GM18868 (cell line): ENCODE results near the gene SLC39A9.
"Not testable (repeated sequence)": the region's sequence is repeated elsewhere in the genome, so short reads cannot be mapped to it uniquely, and the experiment has no call there.

Experiments
- ATAC-seq: cut with Tn5 transposase; IDR thresholded peaks from one replicate; pipeline ENCODE4 v1.9.1; 2021; ENCODE audit warnings: mild to moderate bottlenecking, moderate library complexity; ENCODE audit not compliant: unreplicated experiment

Gene SLC39A9

GRCh38 chr14:69416087-69416486 is 17.6 kb downstream of the SLC39A9 start:
- ATAC-seq = not testable (repeated sequence)

DNA sequence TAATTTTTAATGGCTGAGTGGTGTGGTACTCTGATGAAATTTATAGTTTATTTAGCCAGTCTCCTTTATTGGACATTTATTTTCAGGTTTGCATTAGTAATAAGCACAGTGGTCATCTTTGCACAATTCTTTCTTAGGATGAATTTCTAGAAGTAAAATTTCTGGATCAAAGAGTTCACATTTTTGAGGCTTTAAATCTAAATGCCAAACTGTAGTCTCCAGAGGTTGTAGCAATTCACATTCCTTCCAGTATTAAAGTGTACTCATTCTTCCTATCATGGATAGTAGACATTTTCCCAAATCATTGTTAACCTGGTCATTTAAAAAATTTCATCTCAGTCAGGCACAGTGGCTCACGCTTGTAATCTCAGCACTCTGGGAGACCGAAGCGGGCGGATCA is 24.8 kb downstream of the SLC39A9 start:
- no peak for ATAC-seq

- ATAC-seq = no peak
These were observed 25.8 kb downstream of the SLC39A9 start for GRCh38 chr14:69424149-69424923.

DNA sequence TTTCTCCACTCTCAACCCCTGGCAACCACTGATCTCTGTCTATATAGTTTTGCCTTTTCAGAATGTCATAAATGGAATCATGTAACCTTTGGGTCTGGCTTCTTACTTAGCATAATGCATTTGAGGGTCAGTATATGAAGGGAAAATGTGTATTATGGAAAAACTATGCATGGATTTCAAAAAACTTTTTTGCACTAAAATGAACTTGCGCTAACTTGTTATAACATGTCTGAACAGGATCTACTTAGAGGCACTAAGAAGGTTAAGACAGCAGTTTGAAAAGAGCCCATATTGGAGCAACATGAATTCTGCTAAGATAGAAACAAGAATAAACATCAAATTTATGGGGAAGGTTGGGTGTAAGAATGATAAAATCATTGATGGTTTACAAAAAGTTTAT is 29.1 kb downstream of the SLC39A9 start:
- ATAC-seq = no peak

DNA sequence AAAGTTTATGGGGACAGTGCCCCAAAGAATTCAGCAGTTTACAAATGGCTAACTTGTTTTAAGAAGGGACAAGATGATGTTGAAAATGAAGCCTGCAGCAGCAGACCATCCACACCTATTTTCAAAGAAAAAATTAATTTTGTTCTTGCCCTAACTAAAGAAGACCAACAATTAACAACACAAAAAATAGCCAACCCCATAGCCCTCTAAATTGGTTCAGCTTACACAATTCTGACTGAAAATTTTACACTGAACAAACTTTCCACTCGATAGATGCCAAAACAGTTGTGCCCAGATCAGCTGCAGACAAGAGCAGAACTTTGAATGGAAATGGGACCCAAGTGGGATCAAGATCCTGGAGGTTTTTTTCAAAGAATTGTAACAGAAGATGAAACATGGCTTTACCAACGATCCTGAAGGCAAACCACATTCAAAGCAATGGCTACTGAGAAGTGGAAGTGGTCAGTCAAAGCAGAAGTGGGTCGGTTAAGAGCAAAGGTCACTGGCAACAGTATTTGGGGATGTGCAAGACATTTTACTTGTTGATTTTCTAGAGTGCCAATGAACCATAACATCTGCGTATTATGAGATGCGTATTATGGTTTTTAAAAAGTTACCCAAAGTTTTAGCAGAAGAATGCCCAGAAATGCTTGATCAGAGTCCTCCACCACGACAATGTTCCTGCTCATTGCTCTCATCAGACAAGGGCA is 30.0 kb downstream of the SLC39A9 start:
- no peak for ATAC-seq

DNA sequence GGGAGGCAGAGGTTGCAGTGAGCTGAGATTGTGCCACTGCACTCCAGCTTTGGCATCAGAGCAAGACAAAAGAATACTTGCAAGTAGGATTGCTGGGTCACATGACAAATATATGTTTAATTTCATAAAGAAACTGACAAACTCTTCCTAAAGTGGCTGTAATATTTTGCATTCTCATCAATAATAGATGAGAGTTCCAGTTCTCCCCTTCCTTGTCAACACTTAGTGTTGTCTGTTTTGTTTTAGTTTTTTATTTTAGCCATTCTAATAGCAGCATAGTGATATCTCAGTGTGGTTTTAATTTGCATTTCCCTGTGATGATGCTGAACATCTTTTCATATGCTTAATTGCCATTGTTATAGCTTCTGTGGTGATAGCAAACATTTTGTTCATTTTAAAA is 31.2 kb downstream of the SLC39A9 start:
- ATAC-seq = no peak

GRCh38 chr14:69430306-69430939 is 31.9 kb downstream of the SLC39A9 start:
- no peak for ATAC-seq

DNA sequence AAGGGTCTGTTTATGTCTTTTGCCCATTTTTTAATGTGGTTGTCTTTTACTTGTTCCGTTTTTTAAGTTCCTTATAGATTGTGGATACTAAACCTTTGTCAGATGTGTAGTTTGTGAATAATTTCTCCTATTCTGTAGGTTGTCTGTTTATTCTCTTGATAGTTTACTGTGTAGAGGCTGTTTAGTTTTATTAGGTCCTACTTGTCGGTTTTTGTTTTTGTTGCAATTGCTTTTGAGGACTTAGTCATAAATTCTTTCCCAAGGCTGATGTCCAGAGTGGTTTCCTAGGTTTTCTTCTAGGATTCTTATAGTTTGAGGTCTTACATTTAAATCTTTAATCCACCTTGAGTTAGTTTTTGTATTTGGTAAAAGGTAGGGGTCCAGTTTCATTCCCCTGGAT is 33.9 kb downstream of the SLC39A9 start:
- no peak for ATAC-seq

GRCh38 chr14:69439521-69440270 is 41.2 kb downstream of the SLC39A9 start:
- ATAC-seq = no peak

DNA sequence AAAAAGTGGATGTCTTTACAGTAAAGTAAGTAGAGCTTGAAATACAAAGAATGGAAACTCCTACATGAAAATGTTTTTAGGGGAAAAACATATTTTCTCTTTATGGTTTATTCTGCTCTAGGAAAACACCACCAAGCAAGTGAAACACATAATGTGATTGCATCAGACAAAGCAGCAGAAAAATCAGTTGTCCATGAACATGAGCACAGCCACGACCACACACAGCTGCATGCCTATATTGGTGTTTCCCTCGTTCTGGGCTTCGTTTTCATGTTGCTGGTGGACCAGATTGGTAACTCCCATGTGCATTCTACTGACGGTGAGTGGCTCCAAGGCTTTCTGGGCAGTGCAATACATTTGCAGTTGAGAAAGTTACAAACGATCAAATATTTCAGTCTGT is 43.5 kb downstream of the SLC39A9 start:
- ATAC-seq = peak; percentile 84

GRCh38 chr14:69443296-69443805 is 44.9 kb downstream of the SLC39A9 start:
- no peak for ATAC-seq

GRCh38 chr14:69449216-69449615 is 50.7 kb downstream of the SLC39A9 start:
- no peak for ATAC-seq

- ATAC-seq = no peak
These were observed 53.4 kb downstream of the SLC39A9 start for GRCh38 chr14:69451941-69452340.

DNA sequence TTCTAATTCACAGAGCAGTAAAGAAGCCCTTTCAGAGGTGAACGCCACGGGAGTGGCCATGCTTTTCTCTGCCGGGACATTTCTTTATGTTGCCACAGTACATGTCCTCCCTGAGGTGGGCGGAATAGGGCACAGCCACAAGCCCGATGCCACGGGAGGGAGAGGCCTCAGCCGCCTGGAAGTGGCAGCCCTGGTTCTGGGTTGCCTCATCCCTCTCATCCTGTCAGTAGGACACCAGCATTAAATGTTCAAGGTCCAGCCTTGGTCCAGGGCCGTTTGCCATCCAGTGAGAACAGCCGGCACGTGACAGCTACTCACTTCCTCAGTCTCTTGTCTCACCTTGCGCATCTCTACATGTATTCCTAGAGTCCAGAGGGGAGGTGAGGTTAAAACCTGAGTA is 59.9 kb downstream of the SLC39A9 start:
- ATAC-seq = no peak

- ATAC-seq = no peak
These were observed 60.6 kb downstream of the SLC39A9 start for GRCh38 chr14:69459122-69459521.

DNA sequence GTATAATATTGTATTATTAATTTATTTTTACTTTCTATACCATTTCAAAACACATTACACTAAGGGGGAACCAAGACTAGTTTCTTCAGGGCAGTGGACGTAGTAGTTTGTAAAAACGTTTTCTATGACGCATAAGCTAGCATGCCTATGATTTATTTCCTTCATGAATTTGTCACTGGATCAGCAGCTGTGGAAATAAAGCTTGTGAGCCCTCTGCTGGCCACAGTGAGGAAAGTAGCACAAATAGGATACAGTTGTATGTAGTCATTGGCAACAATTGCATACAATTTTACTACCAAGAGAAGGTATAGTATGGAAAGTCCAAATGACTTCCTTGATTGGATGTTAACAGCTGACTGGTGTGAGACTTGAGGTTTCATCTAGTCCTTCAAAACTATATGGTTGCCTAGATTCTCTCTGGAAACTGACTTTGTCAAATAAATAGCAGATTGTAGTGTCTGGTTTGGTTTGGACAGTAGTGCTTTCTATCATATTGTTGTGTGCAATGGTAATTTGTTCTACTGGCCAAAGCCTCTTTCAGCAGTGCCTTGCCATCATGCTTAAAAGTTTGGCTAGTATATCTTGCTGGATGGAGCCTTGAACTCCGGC is 61.7 kb downstream of the SLC39A9 start:
- peak; percentile 56 for ATAC-seq

- no peak for ATAC-seq
These were observed 65.9 kb downstream of the SLC39A9 start for GRCh38 chr14:69464379-69464778.

DNA sequence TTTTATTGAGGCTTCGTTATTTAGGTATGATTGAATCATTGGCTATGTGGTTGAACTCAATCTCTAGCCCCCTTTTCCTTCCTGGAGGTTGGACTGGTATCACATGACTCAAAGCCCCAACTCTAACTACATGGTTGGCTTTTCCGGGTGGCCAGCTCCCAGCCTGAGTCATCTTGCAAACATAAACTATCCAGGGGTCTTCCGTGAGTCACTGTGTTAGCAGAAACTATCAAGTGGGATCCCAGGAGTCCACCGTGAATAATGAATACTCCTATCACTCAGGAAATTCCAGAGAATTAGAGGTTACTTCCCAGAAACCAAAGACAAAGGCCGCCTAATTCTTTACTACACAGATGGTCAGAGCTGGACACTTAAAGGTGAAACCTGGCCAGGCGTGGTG is 66.3 kb downstream of the SLC39A9 start:
- ATAC-seq = no peak

DNA sequence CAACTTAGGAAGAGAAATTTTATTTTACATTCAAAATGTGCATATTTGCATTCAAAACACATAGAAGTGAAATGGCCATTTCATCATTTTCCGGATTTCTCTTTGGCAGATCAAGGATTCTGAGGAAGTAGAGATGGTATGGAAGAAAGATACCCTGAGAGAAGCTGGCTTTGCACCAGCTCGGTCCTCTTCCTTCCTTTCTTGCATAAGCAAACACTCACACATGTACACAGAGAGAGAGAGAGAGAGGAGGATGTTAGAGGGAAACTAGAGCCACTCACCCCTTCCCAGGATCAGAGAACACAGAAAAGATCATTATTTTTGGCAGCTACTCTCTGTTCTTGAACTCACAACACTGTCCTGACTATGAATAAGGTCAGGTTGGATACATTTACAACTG is 70.5 kb downstream of the SLC39A9 start:
- no peak for ATAC-seq

GRCh38 chr14:69471436-69471835 is 72.9 kb downstream of the SLC39A9 start:
- no peak for ATAC-seq

GRCh38 chr14:69471916-69472315 is 73.4 kb downstream of the SLC39A9 start:
- no peak for ATAC-seq
